Measurements from ENCODE around the gene PARP4. TPM values are rescaled to one million over a fixed set of nuclear protein-coding genes. Genes with fewer than 3 reads are reported as not detected.

Gene PARP4
- total RNA-seq, 2 experiments from 2014 or later, result 34.4 to 48.5 TPM

- Histone ChIP-seq H3K27ac (ENCODE audit: low read depth, low read length, poor library complexity, severe bottlenecking) (no peak overlapping the region), H3K4me1 (ENCODE audit: insufficient read depth, low read length, poor library complexity, severe bottlenecking) (peaks cover under 1% of the 10 kb centered on the region), H3K79me2 (ENCODE audit: insufficient read depth, low read depth, low read length) (peaks cover 32% of the 10 kb centered on the region), H2AFZ (ENCODE audit: low read length) (no peak overlapping the region), H3K9me2 (ENCODE audit: insufficient read depth, low read length) (no peaks in the 10 kb centered on the region), H3K4me3 (ENCODE audit: low read depth, low read length, poor library complexity, severe bottlenecking) (no peak overlapping the region), H3K36me3 (ENCODE audit: insufficient read depth, low read length) (peaks cover 82% of the 10 kb centered on the region), H4K20me1 (ENCODE audit: insufficient read depth, low read length) (no peaks in the 10 kb centered on the region; the same call in 1 of the 2 replicates), H3K4me2 (ENCODE audit: low read length) (no peak overlapping the region), H3K9me3 (ENCODE audit: low read length) (no peaks in the 10 kb centered on the region)
- no TSS peak for BruUV-seq (replicated peaks)
- TF ChIP-seq CTCF (conservative IDR thresholded peaks at IDR 0.05; ENCODE audit: low read length) (no peak), EZH2phosphoT487 (IDR thresholded peaks at IDR 0.05; ENCODE audit: borderline replicate concordance, low read depth, low read length) (no peak)
- no peak for DNase-seq (ENCODE audit: low spot score)
- CTCF ChIA-PET (ENCODE audit: unreplicated experiment), result no interaction called here
- POLR2A ChIA-PET, result interaction anchor here (0.6 kb wide), 1 partner anchor 63 kb away, joined by 4 read pairs; no protein-coding TSS in a partner anchor
- intact Hi-C loops (cut with micrococcal nuclease; ENCODE audit: unreplicated experiment), result no loop called here
Observed at GRCh38 chr13:24505256-24505655, 7.3 kb downstream of the PARP4 start.

GRCh38 chr13:24503379-24503696 lies 9.2 kb downstream of the PARP4 start:
- H3K36me3 ChIP-seq (ENCODE audit: insufficient read depth, low read length), result peaks cover 84% of the 10 kb centered on the region
- H3K4me2 ChIP-seq (ENCODE audit: low read length), result no peak overlapping the region
- no peak overlapping the region for H3K27ac ChIP-seq (ENCODE audit: low read depth, low read length, poor library complexity, severe bottlenecking)
- no peaks in the 10 kb centered on the region for H3K9me2 ChIP-seq (ENCODE audit: insufficient read depth, low read length)
- no peak overlapping the region for H3K4me3 ChIP-seq (ENCODE audit: low read depth, low read length, poor library complexity, severe bottlenecking)
- POLR2A ChIA-PET, result interaction anchor here (0.6 to 1.1 kb wide), 2 partner anchors 17 to 116 kb away, joined by 3 to 4 read pairs; no protein-coding TSS in a partner anchor
- no peak for TF ChIP-seq EZH2phosphoT487 (IDR thresholded peaks at IDR 0.05; ENCODE audit: borderline replicate concordance, low read depth, low read length)
- no peak for TF ChIP-seq CTCF (conservative IDR thresholded peaks at IDR 0.05; ENCODE audit: low read length)
- H3K9me3 ChIP-seq (ENCODE audit: low read length), result no peaks in the 10 kb centered on the region
- no peaks in the 10 kb centered on the region for H3K4me1 ChIP-seq (ENCODE audit: insufficient read depth, low read length, poor library complexity, severe bottlenecking)
- H4K20me1 ChIP-seq (ENCODE audit: insufficient read depth, low read length), result no peaks in the 10 kb centered on the region; the same call in 1 of the 2 replicates
- BruUV-seq (replicated peaks), result no TSS peak
- intact Hi-C loops (cut with micrococcal nuclease; ENCODE audit: unreplicated experiment), result no loop called here
- DNase-seq (ENCODE audit: low spot score), result no peak
- peaks cover 13% of the 10 kb centered on the region for H3K79me2 ChIP-seq (ENCODE audit: insufficient read depth, low read depth, low read length)
- CTCF ChIA-PET (ENCODE audit: unreplicated experiment), result no interaction called here
- H2AFZ ChIP-seq (ENCODE audit: low read length), result no peak overlapping the region

- Histone ChIP-seq H2AFZ (ENCODE audit: low read length) (no peak overlapping the region), H3K4me2 (ENCODE audit: low read length) (no peak overlapping the region), H3K4me3 (ENCODE audit: low read depth, low read length, poor library complexity, severe bottlenecking) (no peak overlapping the region), H3K9me3 (ENCODE audit: low read length) (no peaks in the 10 kb centered on the region), H3K4me1 (ENCODE audit: insufficient read depth, low read length, poor library complexity, severe bottlenecking) (no peaks in the 10 kb centered on the region), H4K20me1 (ENCODE audit: insufficient read depth, low read length) (no peaks in the 10 kb centered on the region; the same call in 1 of the 2 replicates), H3K79me2 (ENCODE audit: insufficient read depth, low read depth, low read length) (peaks cover 7% of the 10 kb centered on the region), H3K36me3 (ENCODE audit: insufficient read depth, low read length) (peaks cover 82% of the 10 kb centered on the region), H3K9me2 (ENCODE audit: insufficient read depth, low read length) (no peaks in the 10 kb centered on the region), H3K27ac (ENCODE audit: low read depth, low read length, poor library complexity, severe bottlenecking) (no peak overlapping the region)
- no peak for DNase-seq (ENCODE audit: low spot score)
- intact Hi-C loops (cut with micrococcal nuclease; ENCODE audit: unreplicated experiment), result no loop called here
- TF ChIP-seq EZH2phosphoT487 (IDR thresholded peaks at IDR 0.05; ENCODE audit: borderline replicate concordance, low read depth, low read length) (no peak), CTCF (conservative IDR thresholded peaks at IDR 0.05; ENCODE audit: low read length) (no peak)
- TSS peak; percentile 39 for BruUV-seq (replicated peaks)
- CTCF ChIA-PET (ENCODE audit: unreplicated experiment), result no interaction called here
- POLR2A ChIA-PET, result interaction anchor here (1.1 kb wide), 1 partner anchor 17 kb away, joined by 3 read pairs; no protein-coding TSS in a partner anchor
Observed at GRCh38 chr13:24502533-24503378, 9.8 kb downstream of the PARP4 start.

Data from OCI-LY7 (cell line).